Sigmoid colon (tissue), 7 donors: ENCODE results near the gene FOSL2. TPM values are rescaled to one million over a fixed set of nuclear protein-coding genes. Genes with fewer than 3 reads are reported as not detected.

Source experiments
- DNase-seq: peaks from one replicate; pipeline ENCODE4 v3.0.0-alpha.2; 2019
- H3K27ac ChIP-seq, 4 donors: fragments of 200-600 bp; sonication (generic); one replicate each; pipeline ENCODE4 v1.5.1; 2016 to 2019; ENCODE audit warnings: mild to moderate bottlenecking in 1 of 4
- H3K27me3 ChIP-seq, 3 donors: fragments of 200-600 bp; sonication (generic); one replicate each; pipeline ENCODE4 v1.5.1; 2019; ENCODE audit warnings: mild to moderate bottlenecking in 1 of 3
- H3K36me3 ChIP-seq, 4 donors: fragments of 200-600 bp; sonication (generic); one replicate each; pipeline ENCODE4 v1.5.1; 2016 to 2019
- H3K4me1 ChIP-seq, 4 donors: fragments of 200-600 bp; sonication (generic); one replicate each; pipeline ENCODE4 v1.5.1; 2017 to 2019
- H3K4me3 ChIP-seq, 4 donors: fragments of 200-600 bp; sonication (generic); one replicate each; pipeline ENCODE4 v1.5.1; 2017 to 2019; ENCODE audit warnings: mild to moderate bottlenecking in 2 of 4, moderate library complexity in 1 of 4
- H3K9me3 ChIP-seq, 4 donors: fragments of 200-600 bp in 3 of 4; sonication (generic) in 3 of 4; one replicate each; pipeline versions ENCODE4 v1.5.1 to v1.6.1; 2013 to 2019
- CTCF ChIP-seq, 4 experiments: fragments of 450-650 bp in 3 of 4; fragments of 200-600 bp in 1 of 4; IDR thresholded peaks; one replicate each; pipeline ENCODE4 v1.5.1; 2016 to 2019; ENCODE audit warnings: antibody characterized with exemption in 4 of 4, mild to moderate bottlenecking in 3 of 4, moderate library complexity in 2 of 4
- EP300 ChIP-seq, 4 donors: sonication (generic); formaldehyde crosslinking; IDR thresholded peaks; one replicate each; pipeline ENCODE4 v1.6.1; 2017; ENCODE audit warnings: antibody characterized with exemption in 4 of 4
- POLR2A ChIP-seq, 2 donors: fragments of 450-650 bp; IDR thresholded peaks; one replicate each; pipeline ENCODE4 v1.6.1; 2016; ENCODE audit warnings: antibody characterized with exemption in 2 of 2, mild to moderate bottlenecking in 2 of 2, moderate library complexity in 2 of 2
- POLR2AphosphoS5 ChIP-seq, 4 donors: sonication (generic); formaldehyde crosslinking; IDR thresholded peaks; one replicate each; pipeline ENCODE4 v1.6.1; 2017; ENCODE audit warnings: antibody characterized with exemption in 4 of 4
- WGBS, 2 donors: extraction: QIAGEN DNeasy Blood & Tissue Kit; methylation state at CpG; one replicate each; pipeline ENCODE4 v1.1.7; 2013; 5-methylcytosine and 5-hydroxymethylcytosine counted together
- intact Hi-C: fragments of 100-400 bp; cut with DNase I; formaldehyde crosslinking; loops from one replicate; pipeline ENCODE4 v1.15.1; 2023
- polyA plus RNA-seq, 3 donors: library from polyadenylated mRNA; stranded (reverse); fragments of 200-250 nt; gene quantifications; one replicate each; pipeline ENCODE4 v1.2.3, GENCODE V29; 2013
- total RNA-seq, 4 donors: library from RNA; depleted of rRNA; stranded (reverse); fragments of >200 nt; gene quantifications; one replicate each; pipeline ENCODE4 v1.1.0, GENCODE V29; 2016
- donor health status: healthy with polysubstance abuse.
- donor health status: Bipolar disorder and iron deficiency.
- donor health status: healthy.

The FOSL2 gene
- total and polyA plus RNA-seq, 7 donors, result 30.0 to 208 (median 65.8) TPM

GRCh38 chr2:28381225-28382180 is 11.2 kb upstream of the FOSL2 start:
- WGBS, 2 donors, result 29 to 67% methylated on average over 12 of the region's 12 CpGs
- no peak for DNase-seq
- Histone ChIP-seq H3K4me1 (no peaks in the 10 kb centered on the region), H3K27me3 (no peaks in the 10 kb centered on the region), H3K27ac (no peak overlapping the region), H3K9me3 (no peaks in the 10 kb centered on the region), H3K36me3 (no peaks in the 10 kb centered on the region), H3K4me3 (no peak overlapping the region)
- no peak for TF ChIP-seq POLR2A (IDR thresholded peaks at IDR 0.05)
- no peak for TF ChIP-seq POLR2AphosphoS5 (IDR thresholded peaks at IDR 0.05)
- no peak for TF ChIP-seq EP300 (IDR thresholded peaks at IDR 0.05)
- TF ChIP-seq CTCF (IDR thresholded peaks at IDR 0.05), result no peak
- intact Hi-C loops, result no loop called here

GRCh38 chr2:28382755-28383154 is 9.9 kb upstream of the FOSL2 start:
- Histone ChIP-seq H3K36me3 (no peaks in the 10 kb centered on the region), H3K9me3 (no peaks in the 10 kb centered on the region), H3K27ac (no peak overlapping the region), H3K27me3 (no peaks in the 10 kb centered on the region), H3K4me3 (no peak overlapping the region), H3K4me1 (peaks cover 0 to 5% (median 0%) of the 10 kb centered on the region in 4 donors)
- no peak for DNase-seq
- 38 to 74% methylated on average over 7 of the region's 7 CpGs for WGBS, 2 donors
- intact Hi-C loops, result no loop called here
- TF ChIP-seq POLR2A (IDR thresholded peaks at IDR 0.05) (no peak), POLR2AphosphoS5 (IDR thresholded peaks at IDR 0.05) (no peak), CTCF (IDR thresholded peaks at IDR 0.05) (no peak)

- Histone ChIP-seq H3K9me3 (no peaks in the 10 kb centered on the region), H3K36me3 (no peaks in the 10 kb centered on the region), H3K27me3 (no peaks in the 10 kb centered on the region), H3K4me1 (peaks cover 0 to 25% (median 12%) of the 10 kb centered on the region in 4 donors), H3K27ac (peak overlapping the region in 2 of 4 donors; percentile 22 to 100), H3K4me3 (no peak overlapping the region)
- intact Hi-C loops, result loop anchor here (2.0 kb wide), 1 partner anchor 31 kb away; no protein-coding TSS in a partner anchor
- WGBS, 2 donors, result 69 to 83% methylated on average over 6 of the region's 6 CpGs
- TF ChIP-seq POLR2AphosphoS5 (IDR thresholded peaks at IDR 0.05) (no peak), EP300 (IDR thresholded peaks at IDR 0.05) (no peak), CTCF (IDR thresholded peaks at IDR 0.05) (no peak), POLR2A (IDR thresholded peaks at IDR 0.05) (no peak)
- no peak for DNase-seq
These were observed 5.3 kb upstream of the FOSL2 start for GRCh38 chr2:28387082-28387960.

- peak; percentile 54 for DNase-seq
- TF ChIP-seq CTCF (IDR thresholded peaks at IDR 0.05) (no peak), EP300 (IDR thresholded peaks at IDR 0.05) (no peak), POLR2AphosphoS5 (IDR thresholded peaks at IDR 0.05) (no peak), POLR2A (IDR thresholded peaks at IDR 0.05) (peak in 1 of 2 donors; percentile 60)
- Histone ChIP-seq H3K4me1 (peaks cover 0 to 25% (median 12%) of the 10 kb centered on the region in 4 donors), H3K9me3 (no peaks in the 10 kb centered on the region), H3K27me3 (no peaks in the 10 kb centered on the region), H3K4me3 (peak overlapping the region; percentile 60 to 99 (median 97)), H3K27ac (peak overlapping the region; percentile 97 to 100 (median 100)), H3K36me3 (no peaks in the 10 kb centered on the region)
- WGBS, 2 donors, result 24 to 32% methylated on average over 17 of the region's 17 CpGs
- intact Hi-C loops, result loop anchor here (1.0 to 5.0 kb wide), 8 partner anchors 51 to 619 kb away; partner anchors contain the start of genes BABAM2, MRPL33 and RBKS
These were observed 3.0 kb upstream of the FOSL2 start for GRCh38 chr2:28389399-28390240.
